Measurements from ENCODE around the gene MAML2.

The MAML2 gene

GRCh38 chr11:96107143-96107824, 235.7 kb downstream of the MAML2 start:
- H3K4me1 Mint-ChIP-seq (ENCODE audit: low read depth): peaks cover 68% of the 10 kb centered on the region
- peaks cover 13% of the 10 kb centered on the region for H3K36me3 Mint-ChIP-seq
- H3K4me3 Mint-ChIP-seq: no peak overlapping the region
- H3K9me3 Mint-ChIP-seq (ENCODE audit: low read depth): no peaks in the 10 kb centered on the region
- H3K27me3 Mint-ChIP-seq: no peaks in the 10 kb centered on the region
- peak overlapping the region; percentile 56 for H3K27ac Mint-ChIP-seq

DNA sequence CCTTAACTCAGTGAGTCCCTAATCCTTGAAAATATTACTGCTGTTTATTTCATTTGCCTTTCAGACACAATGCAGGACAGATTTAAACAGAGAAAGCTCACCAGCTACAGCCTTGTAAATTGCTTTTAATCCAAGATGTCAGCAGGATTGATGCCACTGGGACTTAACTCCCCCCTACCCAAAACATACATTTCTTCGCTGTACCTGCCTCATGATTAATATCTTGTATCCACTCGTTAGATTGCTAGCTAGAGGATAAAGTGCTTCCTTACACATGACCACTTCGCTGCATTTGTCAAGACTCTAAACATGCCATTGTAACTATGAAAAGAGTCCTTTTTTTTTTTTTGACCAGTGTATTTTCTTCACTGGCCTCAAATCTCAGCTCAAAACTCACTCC, 236.3 kb downstream of the MAML2 start:
- Mint-ChIP-seq H3K4me1 (ENCODE audit: low read depth) (peaks cover 63% of the 10 kb centered on the region), H3K9me3 (ENCODE audit: low read depth) (no peaks in the 10 kb centered on the region), H3K4me3 (no peak overlapping the region), H3K36me3 (peaks cover 15% of the 10 kb centered on the region), H3K27ac (peak overlapping the region; percentile 83), H3K27me3 (no peaks in the 10 kb centered on the region)

DNA sequence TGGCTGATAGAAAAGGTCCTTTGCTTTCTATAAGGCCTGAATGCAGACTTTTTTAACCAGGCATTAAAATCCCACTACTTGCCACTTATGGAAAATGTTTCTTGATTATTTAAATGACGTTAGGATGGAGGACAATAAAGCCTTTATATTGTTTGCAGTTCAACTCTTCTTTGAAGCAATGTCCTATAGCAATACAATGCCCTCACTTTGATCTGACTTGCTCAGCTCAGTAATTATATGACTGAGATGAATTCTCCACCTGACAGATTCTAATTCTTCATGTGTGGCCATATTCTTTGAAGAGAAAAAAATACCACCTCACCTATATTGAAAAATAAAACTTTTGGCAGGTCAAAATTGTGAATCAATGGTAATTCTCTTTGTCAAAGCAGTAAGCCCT, 237.1 kb downstream of the MAML2 start:
- no peaks in the 10 kb centered on the region for H3K27me3 Mint-ChIP-seq
- H3K9me3 Mint-ChIP-seq (ENCODE audit: low read depth): no peaks in the 10 kb centered on the region
- peaks cover 58% of the 10 kb centered on the region for H3K4me1 Mint-ChIP-seq (ENCODE audit: low read depth)
- H3K4me3 Mint-ChIP-seq: peak overlapping the region; percentile 8
- peaks cover 20% of the 10 kb centered on the region for H3K36me3 Mint-ChIP-seq
- H3K27ac Mint-ChIP-seq: peak overlapping the region; percentile 83

DNA sequence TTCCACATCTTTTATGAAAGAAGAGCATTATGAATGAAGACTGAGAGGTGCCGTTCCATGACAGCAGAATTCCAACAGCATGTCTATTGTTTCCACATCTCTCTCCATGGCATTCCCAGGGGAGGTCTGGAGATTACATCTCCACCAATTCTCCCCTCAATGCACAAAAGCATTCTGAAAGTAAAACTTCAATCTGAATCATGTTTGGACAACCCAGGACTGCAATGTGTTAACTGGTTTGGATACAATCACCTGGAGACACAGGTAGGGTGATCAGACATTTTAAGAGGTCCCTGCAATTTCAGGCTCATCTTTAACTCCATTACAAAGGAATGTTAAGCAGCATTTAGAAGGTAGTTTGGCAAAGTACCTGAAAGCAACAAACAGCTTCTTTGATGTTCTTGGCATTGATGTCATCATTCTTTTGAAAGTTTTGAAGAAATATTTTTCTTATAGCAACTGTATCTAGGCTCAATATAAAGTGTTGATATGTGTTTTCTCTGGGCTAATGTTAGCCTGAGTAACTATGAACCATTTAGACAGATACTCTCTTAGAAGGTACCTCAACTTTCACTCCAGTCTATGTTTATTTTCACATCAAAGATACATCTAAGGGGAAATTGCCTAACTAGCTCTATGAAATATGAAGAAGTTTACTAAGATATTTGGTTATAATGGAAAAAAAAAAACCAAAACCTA, 237.6 kb downstream of the MAML2 start:
- peak overlapping the region; percentile 54 for H3K4me3 Mint-ChIP-seq

GRCh38 chr11:96104496-96104895, 238.5 kb downstream of the MAML2 start:
- H3K4me1 Mint-ChIP-seq (ENCODE audit: low read depth): peaks cover 60% of the 10 kb centered on the region
- H3K27ac Mint-ChIP-seq: peak overlapping the region; percentile 64
- no peaks in the 10 kb centered on the region for H3K27me3 Mint-ChIP-seq
- H3K36me3 Mint-ChIP-seq: peaks cover 27% of the 10 kb centered on the region
- no peak overlapping the region for H3K4me3 Mint-ChIP-seq
- no peaks in the 10 kb centered on the region for H3K9me3 Mint-ChIP-seq (ENCODE audit: low read depth)

More for the DNA sequence above, 237.6 kb downstream of the MAML2 start:
- no peaks in the 10 kb centered on the region for H3K9me3 Mint-ChIP-seq (ENCODE audit: low read depth)
- H3K36me3 Mint-ChIP-seq: peaks cover 22% of the 10 kb centered on the region
- H3K27ac Mint-ChIP-seq: peak overlapping the region; percentile 83
- H3K4me1 Mint-ChIP-seq (ENCODE audit: low read depth): peaks cover 57% of the 10 kb centered on the region
- H3K27me3 Mint-ChIP-seq: no peaks in the 10 kb centered on the region

- Mint-ChIP-seq H3K9me3 (ENCODE audit: low read depth) (no peaks in the 10 kb centered on the region), H3K4me1 (ENCODE audit: low read depth) (peaks cover 68% of the 10 kb centered on the region), H3K4me3 (no peak overlapping the region), H3K36me3 (peaks cover 29% of the 10 kb centered on the region), H3K27me3 (no peaks in the 10 kb centered on the region), H3K27ac (peak overlapping the region; percentile 46)
Observed at GRCh38 chr11:96103721-96104120, 239.3 kb downstream of the MAML2 start.

DNA sequence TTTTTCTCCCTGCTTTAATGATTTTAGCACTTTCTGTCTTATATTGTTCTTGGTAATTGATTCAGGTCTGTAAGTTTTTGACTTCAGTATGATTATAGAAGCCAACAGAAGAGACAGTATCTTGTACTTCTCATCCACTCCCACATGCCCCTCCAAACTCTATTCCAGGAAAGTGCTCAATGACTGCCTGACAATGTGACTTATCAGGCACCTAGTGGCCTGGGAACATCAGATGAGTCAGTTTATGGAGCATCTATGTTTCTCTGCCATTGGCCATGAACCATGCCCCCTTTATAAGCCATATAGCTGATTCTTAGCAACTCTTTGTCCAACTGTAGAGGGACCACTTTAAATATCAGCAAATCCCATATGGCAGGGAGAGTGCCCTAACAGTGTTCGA, 239.9 kb downstream of the MAML2 start:
- H3K36me3 Mint-ChIP-seq: peaks cover 29% of the 10 kb centered on the region
- peaks cover 70% of the 10 kb centered on the region for H3K4me1 Mint-ChIP-seq (ENCODE audit: low read depth)
- H3K9me3 Mint-ChIP-seq (ENCODE audit: low read depth): no peaks in the 10 kb centered on the region
- H3K27ac Mint-ChIP-seq: peak overlapping the region; percentile 46
- no peak overlapping the region for H3K4me3 Mint-ChIP-seq
- no peaks in the 10 kb centered on the region for H3K27me3 Mint-ChIP-seq

DNA sequence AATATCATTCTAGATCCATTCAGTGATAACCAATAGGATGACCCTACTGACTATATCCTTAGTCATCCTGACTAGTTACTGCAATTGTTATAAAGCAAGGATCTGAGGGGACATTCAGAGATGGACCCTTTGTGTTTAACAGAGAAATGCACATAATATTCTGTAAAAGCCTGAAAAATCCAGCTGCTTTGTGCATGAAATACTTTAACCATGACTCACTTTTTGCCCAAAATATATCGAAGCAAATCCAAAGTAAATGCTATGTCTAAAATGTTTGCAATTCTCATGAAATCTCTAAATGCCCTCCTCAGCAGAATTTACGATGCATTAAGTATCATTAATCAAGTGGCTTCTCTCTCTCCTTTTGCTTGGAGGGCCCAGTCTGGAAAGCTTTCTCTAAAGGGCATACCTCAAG, 240.3 kb downstream of the MAML2 start:
- no peaks in the 10 kb centered on the region for H3K27me3 Mint-ChIP-seq
- no peaks in the 10 kb centered on the region for H3K9me3 Mint-ChIP-seq (ENCODE audit: low read depth)
- peaks cover 70% of the 10 kb centered on the region for H3K4me1 Mint-ChIP-seq (ENCODE audit: low read depth)
- H3K27ac Mint-ChIP-seq: peak overlapping the region; percentile 47
- no peak overlapping the region for H3K4me3 Mint-ChIP-seq
- peaks cover 29% of the 10 kb centered on the region for H3K36me3 Mint-ChIP-seq

DNA sequence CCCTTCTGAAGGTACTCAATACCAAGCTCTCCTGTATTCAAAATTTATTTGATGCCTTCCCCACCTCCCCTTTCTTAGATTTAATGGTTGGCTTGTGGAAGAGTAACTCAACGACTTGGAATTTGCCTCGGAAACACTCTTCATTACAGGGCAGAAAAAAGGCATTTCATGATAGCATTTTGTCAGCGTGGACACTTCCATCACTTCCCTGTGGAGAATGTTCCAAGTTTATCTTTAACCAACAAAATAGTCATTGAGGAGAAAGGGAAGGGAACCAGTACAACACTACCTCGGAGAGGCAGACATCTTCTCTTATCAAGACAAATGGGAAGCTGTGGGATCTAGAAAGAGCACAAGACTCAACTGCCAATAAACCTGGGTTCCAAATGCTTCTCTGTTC, 241.8 kb downstream of the MAML2 start:
- Mint-ChIP-seq H3K4me3 (no peak overlapping the region), H3K36me3 (peaks cover 29% of the 10 kb centered on the region), H3K4me1 (ENCODE audit: low read depth) (peaks cover 69% of the 10 kb centered on the region), H3K27me3 (no peaks in the 10 kb centered on the region), H3K9me3 (ENCODE audit: low read depth) (no peaks in the 10 kb centered on the region), H3K27ac (peak overlapping the region; percentile 30)

DNA sequence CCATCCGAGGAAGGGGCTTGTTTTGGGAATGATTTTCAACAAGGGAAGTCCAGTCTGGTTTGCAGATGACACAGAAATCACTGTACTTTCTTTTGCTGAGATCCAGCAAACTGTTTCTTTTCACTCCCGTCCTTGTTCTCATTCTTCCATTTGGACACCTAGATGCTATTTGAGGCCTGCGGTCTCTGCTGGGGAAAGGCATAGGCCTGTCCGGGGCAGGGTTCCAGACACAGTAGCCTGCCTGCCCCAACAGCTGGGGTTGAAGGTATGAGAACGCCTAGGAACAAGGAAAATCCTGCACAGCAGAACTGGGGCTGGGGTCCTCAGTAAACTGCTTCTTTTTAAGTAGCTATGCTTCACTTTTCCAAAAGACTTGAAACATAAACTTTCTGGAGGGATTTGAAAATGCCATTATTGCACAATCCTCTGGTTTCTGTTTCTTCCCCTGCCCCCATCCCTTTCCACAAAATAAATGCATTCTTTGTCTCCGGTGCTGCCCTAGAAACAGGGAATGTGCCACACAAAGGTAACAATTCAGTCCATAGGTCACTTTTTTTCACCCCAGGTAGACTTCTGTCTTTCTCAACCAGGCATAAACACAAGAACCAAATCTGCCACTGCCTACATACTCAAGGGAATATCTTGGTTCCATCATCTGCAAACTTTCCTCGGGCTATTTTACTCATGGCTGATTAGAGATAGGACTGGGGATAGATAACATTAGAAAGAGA, 244.3 kb downstream of the MAML2 start:
- no peaks in the 10 kb centered on the region for H3K9me3 Mint-ChIP-seq (ENCODE audit: low read depth)
- peaks cover 26% of the 10 kb centered on the region for H3K36me3 Mint-ChIP-seq
- peaks cover 74% of the 10 kb centered on the region for H3K4me1 Mint-ChIP-seq (ENCODE audit: low read depth)

DNA sequence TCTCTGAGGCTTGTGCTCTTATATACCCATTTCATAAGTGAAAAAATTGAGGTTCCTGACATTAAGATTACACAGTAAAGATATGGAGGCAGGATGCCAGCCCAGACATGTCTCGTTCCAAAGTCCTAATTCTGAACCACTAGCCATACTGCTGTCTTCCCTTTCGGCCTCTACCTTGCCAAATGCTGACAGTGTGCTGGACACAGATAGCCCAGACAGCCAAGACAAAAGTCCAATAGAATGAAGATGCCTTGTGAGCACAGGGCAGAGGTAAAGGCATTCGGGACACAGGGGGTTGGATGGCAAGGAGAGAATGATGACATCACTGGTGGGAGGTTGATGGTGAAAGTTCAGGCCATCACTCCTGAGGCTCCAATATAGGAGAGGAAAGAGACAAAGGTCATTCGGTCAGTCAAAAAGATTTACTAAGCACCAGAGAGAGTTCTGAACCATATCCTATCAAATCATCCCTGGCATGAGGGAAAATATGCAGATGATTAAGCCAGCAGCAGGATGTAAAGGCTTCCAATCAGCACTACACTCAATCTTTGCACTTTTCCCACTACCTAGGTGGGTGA, 245.1 kb downstream of the MAML2 start:
- Mint-ChIP-seq H3K27me3 (no peaks in the 10 kb centered on the region), H3K4me3 (no peak overlapping the region), H3K4me1 (ENCODE audit: low read depth) (peaks cover 73% of the 10 kb centered on the region), H3K27ac (peak overlapping the region; percentile 67), H3K36me3 (peaks cover 21% of the 10 kb centered on the region), H3K9me3 (ENCODE audit: low read depth) (no peaks in the 10 kb centered on the region)

More for the DNA sequence above, 244.3 kb downstream of the MAML2 start:
- Mint-ChIP-seq H3K27me3 (no peaks in the 10 kb centered on the region), H3K4me3 (no peak overlapping the region), H3K27ac (peak overlapping the region; percentile 67)

DNA sequence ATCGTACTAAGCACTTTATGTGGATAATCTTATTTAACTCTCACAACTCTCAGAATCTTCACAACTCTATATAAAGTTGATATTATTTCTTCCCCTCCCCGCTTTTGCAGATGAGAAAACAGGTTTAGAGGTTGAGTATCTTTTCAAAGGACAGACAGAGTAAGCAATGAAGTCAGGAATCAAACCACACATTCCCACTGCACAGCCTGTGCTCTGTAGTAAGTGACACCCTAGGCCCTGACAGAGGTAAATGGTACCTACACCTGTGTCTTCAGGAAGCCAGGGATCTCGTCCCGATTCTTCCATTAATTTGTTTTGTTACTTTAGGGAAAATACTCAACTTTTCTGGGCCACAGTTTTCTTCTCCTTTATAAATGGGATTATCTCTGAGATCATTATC, 246.6 kb downstream of the MAML2 start:
- H3K4me3 Mint-ChIP-seq: no peak overlapping the region
- peaks cover 80% of the 10 kb centered on the region for H3K4me1 Mint-ChIP-seq (ENCODE audit: low read depth)
- no peaks in the 10 kb centered on the region for H3K9me3 Mint-ChIP-seq (ENCODE audit: low read depth)
- H3K27ac Mint-ChIP-seq: peak overlapping the region; percentile 84
- no peaks in the 10 kb centered on the region for H3K27me3 Mint-ChIP-seq
- peaks cover 18% of the 10 kb centered on the region for H3K36me3 Mint-ChIP-seq

DNA sequence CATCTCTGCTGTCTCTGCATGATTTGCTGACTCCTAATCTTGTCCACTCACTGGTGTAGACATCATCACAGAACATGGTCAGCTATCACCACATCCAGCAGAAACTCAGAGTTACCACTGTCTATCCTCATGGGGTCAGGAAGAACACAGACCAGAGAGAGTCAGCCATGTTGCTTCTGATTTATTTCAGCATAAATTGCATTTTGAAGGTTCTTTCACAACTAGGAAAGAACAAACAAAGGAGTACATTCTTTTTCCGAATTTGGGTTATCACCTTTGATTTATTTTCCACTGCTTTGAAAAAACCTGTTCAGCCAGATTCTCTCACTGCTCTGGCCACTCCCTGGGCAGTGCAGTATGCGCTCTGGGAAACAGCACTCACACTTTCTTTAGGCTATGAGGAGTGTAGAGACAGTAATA, 247.1 kb downstream of the MAML2 start:
- H3K27me3 Mint-ChIP-seq: no peaks in the 10 kb centered on the region
- peaks cover 17% of the 10 kb centered on the region for H3K36me3 Mint-ChIP-seq
- no peak overlapping the region for H3K4me3 Mint-ChIP-seq
- H3K4me1 Mint-ChIP-seq (ENCODE audit: low read depth): peaks cover 83% of the 10 kb centered on the region
- H3K9me3 Mint-ChIP-seq (ENCODE audit: low read depth): no peaks in the 10 kb centered on the region
- H3K27ac Mint-ChIP-seq: peak overlapping the region; percentile 83

DNA sequence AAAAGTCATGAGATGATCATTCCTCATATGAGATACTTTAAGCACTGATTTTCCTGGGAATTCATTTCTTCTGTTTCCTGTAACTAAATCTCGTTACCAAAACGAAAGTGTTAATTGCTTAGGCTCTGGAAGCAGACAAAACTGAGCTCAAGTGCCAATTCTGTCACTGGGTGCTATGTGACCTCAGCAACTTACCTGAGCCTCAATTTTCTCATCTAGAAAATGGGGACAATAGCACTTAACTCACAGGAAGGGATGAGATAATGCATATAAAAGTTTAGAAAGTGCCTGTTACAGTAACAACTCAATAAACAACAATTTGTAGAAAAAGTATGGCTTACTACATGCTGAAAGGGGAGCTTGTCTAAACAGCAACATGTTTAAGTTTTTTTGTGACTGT, 248.8 kb downstream of the MAML2 start:
- Mint-ChIP-seq H3K4me1 (ENCODE audit: low read depth) (peaks cover 79% of the 10 kb centered on the region), H3K27ac (peak overlapping the region; percentile 80), H3K9me3 (ENCODE audit: low read depth) (no peaks in the 10 kb centered on the region), H3K27me3 (no peaks in the 10 kb centered on the region), H3K4me3 (no peak overlapping the region), H3K36me3 (peaks cover 9% of the 10 kb centered on the region)

DNA sequence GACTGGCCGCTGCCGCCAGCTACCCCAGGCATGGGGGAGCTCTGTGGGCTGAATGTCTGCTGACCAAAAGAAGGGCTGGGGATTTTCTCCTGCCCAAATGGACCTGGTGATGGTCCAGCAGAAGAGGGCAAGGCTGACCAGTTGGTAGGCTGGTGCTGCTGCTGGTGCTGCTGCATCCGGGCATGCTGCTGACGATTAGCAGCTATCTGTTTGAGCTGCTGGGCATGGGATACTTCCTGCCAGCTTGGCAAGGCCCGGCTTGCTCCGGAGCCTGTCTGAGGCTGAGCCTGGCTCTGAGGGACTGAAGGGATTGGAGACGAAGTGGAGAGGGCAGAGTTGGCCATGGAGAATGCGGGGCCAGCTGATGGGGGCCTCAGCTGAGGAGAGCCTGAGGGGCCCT, 250.5 kb downstream of the MAML2 start:
- Mint-ChIP-seq H3K27me3 (no peaks in the 10 kb centered on the region), H3K4me1 (ENCODE audit: low read depth) (peaks cover 64% of the 10 kb centered on the region), H3K27ac (peak overlapping the region; percentile 80), H3K4me3 (no peak overlapping the region), H3K36me3 (peaks cover 14% of the 10 kb centered on the region), H3K9me3 (ENCODE audit: low read depth) (no peaks in the 10 kb centered on the region)

Measured in activated naive CD8-positive, alpha-beta T cell (primary cell).